Lower lobe of right lung (tissue), 2 donors: ENCODE data around the gene CERS3. TPM values are rescaled to one million over a fixed set of nuclear protein-coding genes. Genes with fewer than 3 reads are reported as not detected.

Experiments
- ATAC-seq, 2 donors: fragments of 200-7000 bp; cut with Tn5 transposase; one replicate each; pipeline ENCODE4 v1.9.1; 2020 to 2022; ENCODE audit warnings: mild to moderate bottlenecking in 2 of 2, moderate library complexity in 2 of 2
- DNase-seq: peaks from one replicate; pipeline ENCODE4 v3.0.0-alpha.2; 2020
- H3K27ac ChIP-seq: fragments of 200-600 bp; one replicate; pipeline ENCODE4 v1.8.0; 2022
- H3K27me3 ChIP-seq: fragments of 200-600 bp; one replicate; pipeline ENCODE4 v1.8.0; 2022; ENCODE audit warnings: low read depth
- H3K36me3 ChIP-seq: fragments of 200-600 bp; one replicate; pipeline ENCODE4 v1.8.0; 2022; ENCODE audit warnings: mild to moderate bottlenecking
- H3K4me1 ChIP-seq: fragments of 200-600 bp; one replicate; pipeline ENCODE4 v1.8.0; 2022
- H3K4me3 ChIP-seq: fragments of 200-600 bp; one replicate; pipeline ENCODE4 v1.8.0; 2022; ENCODE audit warnings: mild to moderate bottlenecking
- H3K9me3 ChIP-seq: fragments of 200-600 bp; one replicate; pipeline ENCODE4 v1.8.0; 2022
- CTCF ChIP-seq: fragments of 200-600 bp; IDR thresholded peaks from one replicate; pipeline ENCODE4 v1.8.0; 2022; ENCODE audit warnings: antibody characterized with exemption, mild to moderate bottlenecking
- intact Hi-C: fragments of 100-400 bp; cut with DNase I; formaldehyde crosslinking; loops from one replicate; pipeline ENCODE4 v1.11.0; 2022
- total RNA-seq: library from RNA; stranded (reverse); fragmentation: NEBNext Ultra II Directional; extraction: Animal tissue kit (Norgen Biotek cat#: 25700); gene quantifications from one replicate; pipeline ENCODE4 v1.2.1, GENCODE V29; 2021
- donor health status: DM: no; HTN: yes; CAD: no; lungs with severe emphysema.

Gene CERS3
- total RNA-seq, 1 donor from 2014 or later = not detected

GRCh38 chr15:100570275-100570674 lies 41.5 kb upstream of the CERS3 start:
- no peaks in the 10 kb centered on the region for H3K27me3 ChIP-seq
- H3K4me1 ChIP-seq = no peaks in the 10 kb centered on the region
- H3K27ac ChIP-seq = no peak overlapping the region
- intact Hi-C loops = no loop called here
- ATAC-seq (no peak), DNase-seq (no peak)
- no peak overlapping the region for H3K4me3 ChIP-seq
- no peak for TF ChIP-seq CTCF
- H3K36me3 ChIP-seq = peaks cover 42% of the 10 kb centered on the region
- H3K9me3 ChIP-seq = no peaks in the 10 kb centered on the region

GRCh38 chr15:100569391-100569790 lies 40.6 kb upstream of the CERS3 start:
- Histone ChIP-seq H3K4me3 (no peak overlapping the region), H3K27ac (no peak overlapping the region), H3K36me3 (peaks cover 35% of the 10 kb centered on the region), H3K27me3 (no peaks in the 10 kb centered on the region), H3K4me1 (no peaks in the 10 kb centered on the region), H3K9me3 (no peaks in the 10 kb centered on the region)
- DNase-seq (no peak), ATAC-seq (no peak)
- intact Hi-C loops = no loop called here
- no peak for TF ChIP-seq CTCF

- TF ChIP-seq CTCF = no peak
- H3K27ac ChIP-seq = no peak overlapping the region
- H3K36me3 ChIP-seq = peaks cover 20% of the 10 kb centered on the region
- intact Hi-C loops = no loop called here
- no peaks in the 10 kb centered on the region for H3K4me1 ChIP-seq
- H3K9me3 ChIP-seq = no peaks in the 10 kb centered on the region
- H3K27me3 ChIP-seq = no peaks in the 10 kb centered on the region
- DNase-seq (no peak), ATAC-seq (no peak)
- no peak overlapping the region for H3K4me3 ChIP-seq
These were observed 38.3 kb upstream of the CERS3 start for GRCh38 chr15:100566850-100567628.

GRCh38 chr15:100565591-100565990 lies 36.8 kb upstream of the CERS3 start:
- no peak for DNase-seq
- no peaks in the 10 kb centered on the region for H3K4me1 ChIP-seq
- H3K36me3 ChIP-seq = peaks cover 13% of the 10 kb centered on the region
- ATAC-seq = peak in 1 of 2 donors; percentile 74
- no peak for TF ChIP-seq CTCF
- H3K27me3 ChIP-seq = no peaks in the 10 kb centered on the region
- no peaks in the 10 kb centered on the region for H3K9me3 ChIP-seq
- H3K27ac ChIP-seq = no peak overlapping the region
- intact Hi-C loops = no loop called here
- no peak overlapping the region for H3K4me3 ChIP-seq

GRCh38 chr15:100560323-100560722 lies 31.6 kb upstream of the CERS3 start:
- no peak for DNase-seq
- no peak for TF ChIP-seq CTCF
- Histone ChIP-seq H3K4me1 (no peaks in the 10 kb centered on the region), H3K36me3 (no peaks in the 10 kb centered on the region), H3K4me3 (no peak overlapping the region), H3K9me3 (no peaks in the 10 kb centered on the region), H3K27ac (no peak overlapping the region), H3K27me3 (no peaks in the 10 kb centered on the region)
- no peak for ATAC-seq
- intact Hi-C loops = no loop called here
